ENCODE data around the gene ING3. TPM values are rescaled to one million over a fixed set of nuclear protein-coding genes. Genes with fewer than 3 reads are reported as not detected.

The ING3 gene
- total RNA-seq, 3 donors from 2014 or later = 14.6 to 19.0 (median 19.0) TPM

DNA sequence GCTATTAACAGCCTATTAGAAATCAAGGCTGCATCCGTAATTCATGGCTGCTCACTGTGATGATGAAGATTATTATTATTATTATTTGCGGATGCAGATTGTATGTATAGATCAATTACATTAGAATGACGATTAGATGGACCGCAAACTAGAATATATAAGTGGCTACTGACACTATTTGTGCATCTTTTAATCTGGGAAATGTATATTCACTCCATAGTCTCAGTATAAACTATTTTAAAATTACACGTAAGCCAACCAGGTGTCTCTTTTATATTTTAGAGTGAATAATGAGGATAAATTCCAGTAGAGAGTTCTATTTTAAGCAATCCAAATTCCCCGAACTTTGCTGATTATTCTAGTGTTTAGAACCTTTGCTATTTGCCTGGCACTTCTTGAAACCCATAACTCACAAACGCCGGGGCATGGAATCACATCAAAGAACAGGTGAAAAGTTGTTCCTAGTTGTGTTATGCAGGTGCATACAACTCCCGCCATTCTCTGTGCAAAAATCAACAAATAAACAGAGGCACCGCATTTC is 509 bp upstream of the ING3 start:
- peak overlapping the region; percentile 64 to 73 (median 64) for H3K4me3 ChIP-seq
- H3K4me1 ChIP-seq = peaks cover 0 to 7% of the 10 kb centered on the region in 2 donors
- no peaks in the 10 kb centered on the region for H3K36me3 ChIP-seq
- TF ChIP-seq POLR2A (IDR thresholded peaks at IDR 0.05) = no peak
- no peak for TF ChIP-seq POLR2AphosphoS5 (IDR thresholded peaks at IDR 0.05)
- TF ChIP-seq, protein P1, sequence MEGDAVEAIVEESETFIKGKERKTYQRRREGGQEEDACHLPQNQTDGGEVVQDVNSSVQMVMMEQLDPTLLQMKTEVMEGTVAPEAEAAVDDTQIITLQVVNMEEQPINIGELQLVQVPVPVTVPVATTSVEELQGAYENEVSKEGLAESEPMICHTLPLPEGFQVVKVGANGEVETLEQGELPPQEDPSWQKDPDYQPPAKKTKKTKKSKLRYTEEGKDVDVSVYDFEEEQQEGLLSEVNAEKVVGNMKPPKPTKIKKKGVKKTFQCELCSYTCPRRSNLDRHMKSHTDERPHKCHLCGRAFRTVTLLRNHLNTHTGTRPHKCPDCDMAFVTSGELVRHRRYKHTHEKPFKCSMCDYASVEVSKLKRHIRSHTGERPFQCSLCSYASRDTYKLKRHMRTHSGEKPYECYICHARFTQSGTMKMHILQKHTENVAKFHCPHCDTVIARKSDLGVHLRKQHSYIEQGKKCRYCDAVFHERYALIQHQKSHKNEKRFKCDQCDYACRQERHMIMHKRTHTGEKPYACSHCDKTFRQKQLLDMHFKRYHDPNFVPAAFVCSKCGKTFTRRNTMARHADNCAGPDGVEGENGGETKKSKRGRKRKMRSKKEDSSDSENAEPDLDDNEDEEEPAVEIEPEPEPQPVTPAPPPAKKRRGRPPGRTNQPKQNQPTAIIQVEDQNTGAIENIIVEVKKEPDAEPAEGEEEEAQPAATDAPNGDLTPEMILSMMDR (IDR thresholded peaks at IDR 0.05) = no peak
- no peaks in the 10 kb centered on the region for H3K27me3 ChIP-seq
- peak overlapping the region; percentile 14 to 95 for H3K27ac ChIP-seq
- no peak for DNase-seq (ENCODE audit: low spot score in 2 of 2)
- H3K9me3 ChIP-seq = no peaks in the 10 kb centered on the region
- intact Hi-C loops (cut with DNase I; ENCODE audit: low total_unique reads) = no loop called here

DNA sequence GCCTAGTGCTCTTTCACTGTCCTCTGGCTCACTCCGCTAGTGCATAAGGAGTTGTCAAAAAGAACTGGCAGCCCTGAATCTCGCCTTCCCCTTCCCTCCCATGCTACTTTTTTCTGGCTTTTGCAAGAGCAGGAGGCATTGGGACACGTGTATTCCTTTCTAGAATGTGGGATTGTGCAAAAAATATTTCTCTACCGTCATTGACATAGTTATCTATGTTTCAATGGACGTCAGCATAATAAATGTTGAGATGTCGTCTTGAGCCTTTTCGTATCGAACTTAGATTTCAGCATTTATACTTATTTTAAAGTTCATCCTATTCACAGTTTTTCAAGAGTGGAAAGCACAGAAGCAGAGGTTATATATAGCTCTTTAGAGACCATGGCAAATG is 727 bp downstream of the ING3 start:
- TF ChIP-seq POLR2AphosphoS5 (IDR thresholded peaks at IDR 0.05) (no peak), POLR2A (IDR thresholded peaks at IDR 0.05) (no peak)
- TF ChIP-seq, protein P1 (IDR thresholded peaks at IDR 0.05) = no peak
- no peaks in the 10 kb centered on the region for H3K27me3 ChIP-seq
- H3K27ac ChIP-seq = peak overlapping the region; percentile 95 to 97
- peak overlapping the region; percentile 64 to 73 (median 64) for H3K4me3 ChIP-seq
- intact Hi-C loops (cut with DNase I; ENCODE audit: low total_unique reads) = no loop called here
- H3K4me1 ChIP-seq = peaks cover 0 to 7% of the 10 kb centered on the region in 2 donors
- no peak for DNase-seq (ENCODE audit: low spot score in 2 of 2)
- H3K9me3 ChIP-seq = no peaks in the 10 kb centered on the region
- no peaks in the 10 kb centered on the region for H3K36me3 ChIP-seq

DNA sequence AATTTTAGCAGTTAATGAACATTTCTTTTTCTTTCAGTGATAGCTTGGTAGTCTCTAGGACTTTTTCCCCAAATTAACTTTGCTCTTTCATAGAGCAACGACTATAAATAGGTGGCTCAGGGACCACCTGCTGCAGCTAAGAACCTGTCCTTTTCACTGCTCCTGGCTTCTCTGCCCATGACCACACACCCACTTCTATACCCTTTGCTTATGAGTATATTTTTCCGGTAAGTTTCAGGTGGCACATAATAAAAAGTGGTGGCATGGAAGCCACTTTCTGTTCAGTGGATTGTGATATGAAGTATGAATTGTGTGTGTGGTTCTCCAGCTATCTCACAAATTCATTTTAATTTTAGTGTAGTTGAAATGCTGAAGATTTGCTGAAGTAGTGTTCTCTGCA is 1.2 kb downstream of the ING3 start:
- peaks cover 0 to 7% of the 10 kb centered on the region in 2 donors for H3K4me1 ChIP-seq
- H3K9me3 ChIP-seq = no peaks in the 10 kb centered on the region
- intact Hi-C loops (cut with DNase I; ENCODE audit: low total_unique reads) = no loop called here
- no peaks in the 10 kb centered on the region for H3K27me3 ChIP-seq
- H3K27ac ChIP-seq = no peak overlapping the region
- peak overlapping the region in 2 of 3 donors; percentile 64 to 73 for H3K4me3 ChIP-seq
- no peaks in the 10 kb centered on the region for H3K36me3 ChIP-seq
- no peak for DNase-seq (ENCODE audit: low spot score in 2 of 2)
- TF ChIP-seq POLR2AphosphoS5 (IDR thresholded peaks at IDR 0.05) (no peak), POLR2A (IDR thresholded peaks at IDR 0.05) (no peak)
- TF ChIP-seq, protein P1 (IDR thresholded peaks at IDR 0.05) = no peak

DNA sequence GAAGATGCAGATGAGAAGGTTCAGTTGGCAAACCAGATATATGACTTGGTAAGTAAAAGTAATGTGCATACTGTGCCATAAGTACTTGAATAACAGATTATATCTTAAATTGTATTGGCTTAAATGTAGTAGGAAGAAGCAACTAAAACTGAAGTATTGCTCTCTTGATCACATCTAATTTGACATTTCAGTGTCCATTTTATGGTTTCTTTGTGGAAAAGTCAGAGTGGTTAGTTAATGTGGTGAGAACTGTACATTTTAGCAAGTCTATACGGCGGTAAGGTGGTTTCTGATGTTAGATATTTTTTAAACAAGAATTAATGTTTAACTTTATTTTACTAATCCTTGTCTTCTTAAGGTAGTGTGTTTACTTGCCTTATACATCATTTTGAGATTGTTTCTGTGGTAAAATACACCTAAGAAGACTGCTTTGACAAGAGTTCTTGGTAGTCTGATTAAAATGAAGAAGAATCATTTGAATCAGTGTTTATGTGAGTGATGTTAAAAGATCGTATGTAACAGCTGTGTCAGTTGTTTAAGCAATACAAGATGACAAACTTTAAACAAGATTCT is 5.1 kb downstream of the ING3 start:
- no peaks in the 10 kb centered on the region for H3K27me3 ChIP-seq
- no peak overlapping the region for H3K27ac ChIP-seq
- peaks cover 0 to 7% of the 10 kb centered on the region in 2 donors for H3K4me1 ChIP-seq
- no peak overlapping the region for H3K4me3 ChIP-seq
- no peaks in the 10 kb centered on the region for H3K36me3 ChIP-seq
- intact Hi-C loops (cut with DNase I; ENCODE audit: low total_unique reads) = no loop called here
- no peak for DNase-seq (ENCODE audit: low spot score in 2 of 2)
- H3K9me3 ChIP-seq = no peaks in the 10 kb centered on the region
- TF ChIP-seq POLR2A (IDR thresholded peaks at IDR 0.05) (no peak), POLR2AphosphoS5 (IDR thresholded peaks at IDR 0.05) (no peak)
- TF ChIP-seq, protein P1 (IDR thresholded peaks at IDR 0.05) = no peak

DNA sequence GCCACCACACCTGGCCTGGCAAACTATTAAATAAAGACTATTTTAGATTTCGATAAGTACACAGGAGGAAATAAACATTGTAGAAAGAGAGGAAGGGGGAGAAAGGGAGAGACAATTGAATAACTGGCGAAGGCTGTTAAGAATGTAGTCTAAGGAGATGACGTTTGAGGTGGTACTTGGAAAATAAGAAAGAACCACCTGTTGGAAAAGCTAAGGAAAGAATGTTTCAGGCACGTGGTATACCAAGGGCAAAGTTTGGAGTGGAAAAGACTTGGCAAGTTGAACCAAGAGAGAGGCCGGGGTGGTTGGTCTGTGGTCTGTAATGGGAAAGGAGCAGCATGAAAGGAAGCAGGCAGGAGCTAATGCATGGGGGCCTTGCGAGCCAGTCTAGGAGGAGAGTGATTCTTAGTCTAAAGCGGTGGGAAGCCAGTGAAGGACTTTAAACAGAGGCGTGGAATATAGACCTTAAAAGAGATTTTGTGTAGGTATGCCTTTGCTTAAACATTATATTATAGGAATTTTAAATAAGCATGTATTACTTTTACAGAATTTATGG is 9.4 kb downstream of the ING3 start:
- Histone ChIP-seq H3K27me3 (no peaks in the 10 kb centered on the region), H3K4me3 (no peak overlapping the region), H3K27ac (no peak overlapping the region), H3K4me1 (no peaks in the 10 kb centered on the region), H3K9me3 (no peaks in the 10 kb centered on the region), H3K36me3 (no peaks in the 10 kb centered on the region)
- intact Hi-C loops (cut with DNase I; ENCODE audit: low total_unique reads) = no loop called here
- DNase-seq (ENCODE audit: low spot score in 2 of 2) = no peak
- TF ChIP-seq, protein P1 (IDR thresholded peaks at IDR 0.05) = no peak
- no peak for TF ChIP-seq POLR2AphosphoS5 (IDR thresholded peaks at IDR 0.05)
- no peak for TF ChIP-seq POLR2A (IDR thresholded peaks at IDR 0.05)
